GM23338 (cell line): ENCODE measurements around the gene TSR1.

Experiments
- CREB1 ChIP-seq: fragments of 250-450 bp; sonication (Bioruptor Pico); IDR thresholded peaks from 2 replicates; pipeline ENCODE4 v1.5.0; 2020; ENCODE audit warnings: low read depth, mild to moderate bottlenecking, moderate library complexity
- CTCF ChIP-seq, 2 experiments: fragments of 200-600 bp in 1 of 2; sonication (generic) in 1 of 2; conservative IDR thresholded peaks; 2 replicates each; pipeline versions ENCODE4 v1.5.1 to v1.6.1; 2016 to 2017; ENCODE audit warnings: antibody characterized with exemption in 2 of 2, low read depth in 2 of 2, mild to moderate bottlenecking in 2 of 2, moderate library complexity in 1 of 2
- POLR2AphosphoS5 ChIP-seq: IDR thresholded peaks from 2 replicates; pipeline ENCODE4 v1.6.1; 2016; ENCODE audit warnings: antibody characterized with exemption, low read depth

DNA sequence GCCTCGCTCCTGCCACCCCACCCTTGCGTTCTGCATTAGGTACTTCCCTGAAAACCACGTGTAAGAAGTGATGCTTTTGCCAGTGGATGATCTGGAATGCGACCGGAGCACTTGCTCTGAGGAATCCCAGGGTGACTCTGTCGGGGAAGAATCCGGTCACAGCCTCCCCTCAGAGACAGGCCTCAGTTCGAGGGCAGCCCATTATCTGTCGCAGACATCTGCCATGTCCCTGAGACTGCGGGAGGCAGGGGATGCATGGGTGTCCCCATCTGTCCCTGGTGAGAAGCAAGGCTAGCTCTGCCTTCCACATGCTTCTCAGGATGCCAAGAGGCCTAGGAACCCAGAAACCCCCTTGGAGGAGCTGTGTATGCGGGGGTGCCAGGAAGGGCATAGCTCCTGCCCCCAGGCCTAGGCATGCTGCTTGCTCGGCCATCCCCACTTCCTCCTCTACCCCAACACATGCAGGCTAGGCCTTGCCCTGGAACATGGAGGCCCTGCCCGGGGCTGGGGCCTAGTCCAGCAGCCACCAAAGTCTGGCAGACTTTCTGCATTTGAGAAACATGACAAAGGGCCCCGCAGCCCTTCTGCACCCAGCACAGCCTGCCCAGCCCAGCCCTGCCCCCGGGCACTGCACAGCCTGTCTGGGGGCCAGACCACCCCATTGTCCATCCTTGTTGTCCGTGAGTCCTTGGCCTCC is 44.1 kb upstream of the TSR1 start:
- TF ChIP-seq CTCF (conservative IDR thresholded peaks at IDR 0.05; ENCODE audit: low read depth in 2 of 2) = no peak
- no peak for TF ChIP-seq POLR2AphosphoS5
- TF ChIP-seq CREB1 (CRISPR knock-in tag) = no peak
